HepG2 (cell line): Measurements from ENCODE around the gene SP5. TPM values are rescaled to one million over a fixed set of nuclear protein-coding genes. Genes with fewer than 3 reads are reported as not detected.

Experiments
- BHLHE40 ChIP-seq: IDR thresholded peaks from 2 replicates; pipeline ENCODE4 v1.6.1; 2011; ENCODE audit warnings: low read length, improper control_type of control experiment
- CENPT ChIP-seq: sonication (generic); formaldehyde crosslinking; IDR thresholded peaks from 2 replicates; pipeline ENCODE4 v1.8.0; 2022; ENCODE audit warnings: low read depth, mild to moderate bottlenecking, moderate library complexity, missing genetic modification reagents
- HIC2 ChIP-seq: sonication (generic); formaldehyde crosslinking; IDR thresholded peaks from 2 replicates; pipeline ENCODE4 v1.9.0; 2022; ENCODE audit warnings: low read depth, missing genetic modification reagents
- ISL2 ChIP-seq: sonication (generic); formaldehyde crosslinking; IDR thresholded peaks from 2 replicates; pipeline ENCODE4 v1.5.0; 2020; ENCODE audit warnings: missing genetic modification reagents
- JDP2 ChIP-seq: sonication (generic); formaldehyde crosslinking; IDR thresholded peaks from 2 replicates; pipeline ENCODE4 v1.8.1; 2022; ENCODE audit warnings: missing genetic modification reagents, borderline replicate concordance
- MIER3 ChIP-seq: IDR thresholded peaks from 2 replicates; pipeline ENCODE4 v1.6.1; 2016; ENCODE audit warnings: missing compliant biosample characterization, borderline replicate concordance
- POLR2AphosphoS5 ChIP-seq: IDR thresholded peaks from 2 replicates; pipeline ENCODE4 v1.6.1; 2012; ENCODE audit warnings: low read depth, low read length
- SIN3A ChIP-seq: IDR thresholded peaks from 2 replicates; pipeline ENCODE4 v1.6.1; 2011; ENCODE audit warnings: low read depth, mild to moderate bottlenecking, control low read depth, low read length, borderline replicate concordance
- ZFP91 ChIP-seq: sonication (generic); formaldehyde crosslinking; IDR thresholded peaks from 2 replicates; pipeline ENCODE4 v1.9.0; 2022; ENCODE audit warnings: missing genetic modification reagents, mild to moderate bottlenecking, borderline replicate concordance
- ZHX2 ChIP-seq, 2 experiments: sonication (generic) in 1 of 2; formaldehyde crosslinking in 1 of 2; IDR thresholded peaks; 2 replicates each; pipeline versions ENCODE4 v1.6.1 to v1.9.0; 2014 to 2022; ENCODE audit warnings: antibody characterized with exemption in 1 of 2, borderline replicate concordance in 1 of 2, inconsistent platforms in 1 of 2, low read depth in 1 of 2, missing genetic modification reagents in 1 of 2
- ZKSCAN1 ChIP-seq: fragments of 150-350 bp; IDR thresholded peaks from 2 replicates; pipeline ENCODE4 v1.6.1; 2014; ENCODE audit warnings: low read length
- ZNF34 ChIP-seq: sonication (generic); formaldehyde crosslinking; IDR thresholded peaks from 2 replicates; pipeline ENCODE4 v1.4.0; 2020; ENCODE audit warnings: mild to moderate bottlenecking, missing genetic modification reagents, borderline replicate concordance
- ZNF354B ChIP-seq: sonication (generic); formaldehyde crosslinking; IDR thresholded peaks from 2 replicates; pipeline ENCODE4 v1.8.0; 2022; ENCODE audit warnings: mild to moderate bottlenecking, missing genetic modification reagents
- ZNF576 ChIP-seq: sonication (generic); formaldehyde crosslinking; IDR thresholded peaks from 2 replicates; pipeline ENCODE4 v1.4.0; 2020; ENCODE audit warnings: mild to moderate bottlenecking, missing genetic modification reagents
- ZNF597 ChIP-seq: sonication (generic); formaldehyde crosslinking; IDR thresholded peaks from 2 replicates; pipeline ENCODE4 v1.5.0; 2020; ENCODE audit warnings: missing genetic modification reagents
- ZNF660 ChIP-seq: sonication (generic); formaldehyde crosslinking; IDR thresholded peaks from 2 replicates; pipeline ENCODE4 v1.5.1; 2020; ENCODE audit warnings: mild to moderate bottlenecking, low read depth, missing genetic modification reagents, borderline replicate concordance
- polyA plus RNA-seq, 8 experiments: library from polyadenylated mRNA; depleted of rRNA in 3 of 8; stranded (reverse) in 7 of 8; unstranded in 1 of 8; fragments of >200 nt; fragmentation: Illumina TruSeq in 4 of 8; extraction: Trizol in 4 of 8; gene quantifications; 2 replicates each; pipeline versions ENCODE4 v1.2.1 to v1.2.3, GENCODE V29; 2011 to 2016; ENCODE audit warnings: low read depth in 4 of 8, missing spikeins in 1 of 8, mixed read lengths in 1 of 8; ENCODE audit not compliant: insufficient read depth in 1 of 8
- total RNA-seq, 5 experiments: library from RNA; depleted of rRNA; stranded (reverse); fragments of >200 nt; fragmentation: Illumina TruSeq; extraction: Trizol; gene quantifications; 2 replicates each; pipeline ENCODE4 v1.2.3, GENCODE V29; 2016; ENCODE audit warnings: low read depth in 1 of 5

The SP5 gene
- total and polyA plus RNA-seq, 2 of the 13 experiments (the other 11 are each of a cell fraction or from before 2014, with no cell fraction given) = 50.8 to 119 TPM

- TF ChIP-seq ZNF597 (CRISPR knock-in tag) = no peak
- TF ChIP-seq ZHX2 (IDR thresholded peaks at IDR 0.05; ENCODE audit: low read depth) = no peak
- 0 out of 2 replicates have a peak, but pooled peaks have one; percentile 51 for TF ChIP-seq ZHX2 (CRISPR knock-in tag; IDR thresholded peaks at IDR 0.05; ENCODE audit: borderline replicate concordance)
- TF ChIP-seq SIN3A = peak; percentile 64; the same call in 1 of the 2 replicates
- 0 out of 2 replicates have a peak, but pooled peaks have one; percentile 10 for TF ChIP-seq ZNF34 (CRISPR knock-in tag)
- peak; percentile 47; the same call in 1 of the 2 replicates for TF ChIP-seq CENPT (CRISPR knock-in tag)
- TF ChIP-seq JDP2 (CRISPR knock-in tag) = no peak; the same call in 1 of the 2 replicates
- peak; percentile 21; the same call in 1 of the 2 replicates for TF ChIP-seq ZNF354B (CRISPR knock-in tag)
- TF ChIP-seq ZFP91 (CRISPR knock-in tag) = 0 out of 2 replicates have a peak, but pooled peaks have one; percentile 10
- TF ChIP-seq BHLHE40 = no peak
- peak; percentile 46; the same call in 1 of the 2 replicates for TF ChIP-seq HIC2
- TF ChIP-seq ISL2 = peak; percentile 51; the same call in 1 of the 2 replicates
- TF ChIP-seq ZNF660 (CRISPR knock-in tag) = no peak
- TF ChIP-seq ZNF576 (CRISPR knock-in tag) = no peak
- TF ChIP-seq MIER3 = no peak
- peak; percentile 42; the same call in 1 of the 2 replicates for TF ChIP-seq POLR2AphosphoS5
- TF ChIP-seq ZKSCAN1 = 0 out of 2 replicates have a peak, but pooled peaks have one; percentile 9
These were observed 1.0 kb downstream of the SP5 start (continued) for GRCh38 chr2:170715932-170716777.
